Measurements from ENCODE around the gene SMYD3. TPM values are rescaled to one million over a fixed set of nuclear protein-coding genes. Genes with fewer than 3 reads are reported as not detected.

The SMYD3 gene
- total RNA-seq, 4 donors from 2014 or later: 11.6 to 26.9 (median 18.3) TPM

DNA sequence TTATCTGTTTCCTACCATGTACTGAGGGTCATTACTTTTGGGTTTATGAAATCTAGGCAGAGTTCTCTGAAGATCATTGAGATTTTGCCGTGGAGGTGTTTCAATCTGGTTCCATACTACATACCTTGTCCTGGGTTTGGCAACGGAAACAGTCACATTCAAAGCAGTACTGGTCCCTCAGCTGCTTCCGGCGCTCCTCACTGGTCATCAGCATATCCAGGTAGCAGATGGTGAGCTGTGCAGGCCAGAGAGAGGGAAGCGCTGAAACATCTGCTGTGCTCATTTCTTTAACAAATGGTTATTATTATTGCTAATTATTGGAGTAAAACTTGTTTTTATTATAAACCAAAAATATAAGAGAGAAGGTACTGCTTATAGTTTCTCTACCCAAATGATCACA, 591.7 kb downstream of the SMYD3 start:
- 90% methylated on average over 5 of the region's 5 CpGs; no CpG with 5 or more reads in 1 of the 2 donors for WGBS, 2 donors (ENCODE audit: low coverage in 1 of 2)

DNA sequence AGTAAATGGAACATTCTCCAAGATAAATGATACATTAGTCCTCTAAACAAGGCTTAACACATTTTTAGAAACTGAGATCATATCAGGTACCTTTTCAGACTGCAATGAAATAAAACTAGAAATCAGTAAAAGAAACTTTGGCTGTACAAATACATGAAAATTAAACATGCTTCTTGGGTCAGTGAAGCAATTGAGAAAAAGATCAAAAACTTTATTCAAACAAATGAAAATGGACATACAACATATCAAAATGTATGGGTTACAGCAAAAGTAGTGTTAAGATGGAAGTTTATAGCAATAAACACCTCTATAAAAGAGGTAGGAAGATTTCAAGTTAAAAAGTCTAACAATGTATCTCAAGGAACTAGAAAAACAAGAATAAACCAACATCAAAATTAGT, 598.5 kb downstream of the SMYD3 start:
- TF ChIP-seq EP300 (IDR thresholded peaks at IDR 0.05): no peak
- TF ChIP-seq POLR2AphosphoS5 (IDR thresholded peaks at IDR 0.05): no peak
- TF ChIP-seq, protein P1, sequence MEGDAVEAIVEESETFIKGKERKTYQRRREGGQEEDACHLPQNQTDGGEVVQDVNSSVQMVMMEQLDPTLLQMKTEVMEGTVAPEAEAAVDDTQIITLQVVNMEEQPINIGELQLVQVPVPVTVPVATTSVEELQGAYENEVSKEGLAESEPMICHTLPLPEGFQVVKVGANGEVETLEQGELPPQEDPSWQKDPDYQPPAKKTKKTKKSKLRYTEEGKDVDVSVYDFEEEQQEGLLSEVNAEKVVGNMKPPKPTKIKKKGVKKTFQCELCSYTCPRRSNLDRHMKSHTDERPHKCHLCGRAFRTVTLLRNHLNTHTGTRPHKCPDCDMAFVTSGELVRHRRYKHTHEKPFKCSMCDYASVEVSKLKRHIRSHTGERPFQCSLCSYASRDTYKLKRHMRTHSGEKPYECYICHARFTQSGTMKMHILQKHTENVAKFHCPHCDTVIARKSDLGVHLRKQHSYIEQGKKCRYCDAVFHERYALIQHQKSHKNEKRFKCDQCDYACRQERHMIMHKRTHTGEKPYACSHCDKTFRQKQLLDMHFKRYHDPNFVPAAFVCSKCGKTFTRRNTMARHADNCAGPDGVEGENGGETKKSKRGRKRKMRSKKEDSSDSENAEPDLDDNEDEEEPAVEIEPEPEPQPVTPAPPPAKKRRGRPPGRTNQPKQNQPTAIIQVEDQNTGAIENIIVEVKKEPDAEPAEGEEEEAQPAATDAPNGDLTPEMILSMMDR (IDR thresholded peaks at IDR 0.05): no peak
- TF ChIP-seq POLR2A (IDR thresholded peaks at IDR 0.05): no peak
- Histone ChIP-seq H3K27ac (no peak overlapping the region), H3K9me3 (no peaks in the 10 kb centered on the region), H3K4me3 (no peak overlapping the region), H3K4me1 (no peaks in the 10 kb centered on the region), H3K27me3 (no peaks in the 10 kb centered on the region), H3K36me3 (peaks cover 0 to 5% of the 10 kb centered on the region in 2 donors)
- no peak for ATAC-seq

More for the DNA sequence above, 591.7 kb downstream of the SMYD3 start:
- ATAC-seq: no peak
- Histone ChIP-seq H3K4me1 (no peaks in the 10 kb centered on the region), H3K36me3 (peaks cover 0 to 11% of the 10 kb centered on the region in 2 donors), H3K4me3 (no peak overlapping the region), H3K9me3 (no peaks in the 10 kb centered on the region), H3K27me3 (no peaks in the 10 kb centered on the region), H3K27ac (no peak overlapping the region)
- TF ChIP-seq POLR2A (IDR thresholded peaks at IDR 0.05): no peak
- TF ChIP-seq, protein P1 (IDR thresholded peaks at IDR 0.05): no peak
- TF ChIP-seq EP300 (IDR thresholded peaks at IDR 0.05): no peak
- TF ChIP-seq POLR2AphosphoS5 (IDR thresholded peaks at IDR 0.05): no peak

GRCh38 chr1:245906207-245906606, 600.9 kb downstream of the SMYD3 start:
- H3K27me3 ChIP-seq: no peaks in the 10 kb centered on the region
- WGBS, 2 donors (ENCODE audit: low coverage in 1 of 2): 83 to 100% methylated on average over 1 of the region's 1 CpG
- TF ChIP-seq EP300 (IDR thresholded peaks at IDR 0.05): no peak
- no peak for TF ChIP-seq POLR2A (IDR thresholded peaks at IDR 0.05)
- TF ChIP-seq, protein P1 (IDR thresholded peaks at IDR 0.05): no peak
- TF ChIP-seq POLR2AphosphoS5 (IDR thresholded peaks at IDR 0.05): no peak
- ATAC-seq: no peak
- no peak overlapping the region for H3K4me3 ChIP-seq
- no peaks in the 10 kb centered on the region for H3K4me1 ChIP-seq
- no peak overlapping the region for H3K27ac ChIP-seq
- peaks cover 0 to 6% of the 10 kb centered on the region in 2 donors for H3K36me3 ChIP-seq
- H3K9me3 ChIP-seq: no peaks in the 10 kb centered on the region

DNA sequence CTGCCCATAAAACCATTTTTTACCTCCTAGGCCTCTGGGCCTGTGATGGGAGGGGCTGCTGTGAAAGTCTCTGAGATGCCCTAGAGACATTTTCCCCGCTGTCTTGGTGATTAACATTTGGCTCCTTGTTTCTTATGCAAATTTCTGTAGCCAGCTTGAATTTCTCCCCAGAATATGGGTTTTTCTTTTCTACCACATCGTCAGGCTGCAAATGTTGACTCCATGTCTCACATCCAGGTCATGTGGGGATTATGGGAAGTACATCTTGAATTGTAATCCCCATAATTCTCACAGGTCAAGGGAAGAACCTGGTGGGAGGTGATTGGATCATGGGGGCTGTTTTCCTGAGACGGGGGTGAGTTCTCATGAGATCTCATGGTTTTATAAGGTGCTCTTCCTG, 603.2 kb downstream of the SMYD3 start:
- Histone ChIP-seq H3K4me1 (no peaks in the 10 kb centered on the region), H3K27ac (no peak overlapping the region), H3K9me3 (no peaks in the 10 kb centered on the region), H3K36me3 (peaks cover 0 to 13% of the 10 kb centered on the region in 2 donors), H3K27me3 (no peaks in the 10 kb centered on the region), H3K4me3 (no peak overlapping the region)
- WGBS, 2 donors (ENCODE audit: low coverage in 1 of 2): 93 to 100% methylated on average over 1 to 3 of the region's 3 CpGs
- TF ChIP-seq, protein P1 (IDR thresholded peaks at IDR 0.05): no peak
- no peak for ATAC-seq

DNA sequence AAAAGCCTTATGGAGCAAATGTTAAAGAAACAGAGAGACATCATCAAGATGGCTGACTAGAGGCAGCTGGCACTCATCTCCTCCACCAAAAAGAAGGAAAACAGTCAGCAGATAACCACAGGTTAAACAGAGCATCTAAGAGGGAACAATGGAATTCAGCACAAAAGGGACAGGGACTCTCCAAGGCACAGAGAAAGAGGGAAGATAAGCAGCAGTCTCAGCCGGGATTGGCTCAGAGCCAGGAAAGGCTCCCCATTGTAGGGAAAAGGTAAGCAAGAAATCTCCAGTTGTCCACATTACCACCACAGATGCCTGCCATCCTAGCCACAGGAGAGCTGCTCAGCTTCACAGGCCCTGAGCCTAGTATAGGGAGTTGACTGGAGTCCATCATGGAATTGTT, 605.5 kb downstream of the SMYD3 start:
- peaks cover 0 to 13% of the 10 kb centered on the region in 2 donors for H3K36me3 ChIP-seq
- no peaks in the 10 kb centered on the region for H3K9me3 ChIP-seq
- H3K27me3 ChIP-seq: no peaks in the 10 kb centered on the region
- H3K27ac ChIP-seq: no peak overlapping the region
- TF ChIP-seq POLR2A (IDR thresholded peaks at IDR 0.05) (no peak), EP300 (IDR thresholded peaks at IDR 0.05) (no peak), POLR2AphosphoS5 (IDR thresholded peaks at IDR 0.05) (no peak)
- TF ChIP-seq, protein P1 (IDR thresholded peaks at IDR 0.05): no peak
- H3K4me3 ChIP-seq: no peak overlapping the region
- WGBS, 2 donors (ENCODE audit: low coverage in 1 of 2): 18 to 36% methylated on average over 1 of the region's 1 CpG
- ATAC-seq: no peak
- H3K4me1 ChIP-seq: peaks cover 0 to under 1% (median 0%) of the 10 kb centered on the region in 3 donors

Data from gastroesophageal sphincter (tissue), 4 donors.